SK-N-SH treated with all-trans-retinoic acid at 6 μM for 48 hours (cell line): ENCODE results near the gene NR1I3.

Source experiments
- ATAC-seq: fragments of 200-7000 bp; cut with Tn5 transposase; 3 replicates; pipeline ENCODE4 v1.9.1; 2020; ENCODE audit warnings: mild to moderate bottlenecking, moderate library complexity
- ARNTL ChIP-seq: fragments of 450-650 bp; formaldehyde crosslinking; IDR thresholded peaks from 2 replicates; pipeline ENCODE4 v1.5.0; 2020; ENCODE audit warnings: low read depth, mild to moderate bottlenecking, moderate library complexity, borderline replicate concordance
- BACH2 ChIP-seq: fragments of 250-450 bp; sonication (Bioruptor Pico); IDR thresholded peaks from 2 replicates; pipeline ENCODE4 v1.9.0; 2021; ENCODE audit warnings: mild to moderate bottlenecking, borderline replicate concordance
- CREB5 ChIP-seq: fragments of 250-450 bp; sonication (Bioruptor Pico); IDR thresholded peaks from 2 replicates; pipeline ENCODE4 v1.5.1; 2020; ENCODE audit warnings: low read depth, mild to moderate bottlenecking, moderate library complexity
- CSDC2 ChIP-seq: fragments of 250-450 bp; sonication (Bioruptor Pico); IDR thresholded peaks from 2 replicates; pipeline ENCODE4 v1.5.0; 2020; ENCODE audit warnings: mild to moderate bottlenecking, moderate library complexity
- CSRNP3 ChIP-seq: fragments of 250-450 bp; sonication (Bioruptor Pico); IDR thresholded peaks from 2 replicates; pipeline ENCODE4 v1.5.1; 2021; ENCODE audit warnings: mild to moderate bottlenecking, moderate library complexity
- ESRRG ChIP-seq: fragments of 250-450 bp; sonication (Bioruptor Pico); IDR thresholded peaks from 2 replicates; pipeline ENCODE4 v1.6.1; 2021; ENCODE audit warnings: mild to moderate bottlenecking
- GLIS3 ChIP-seq: fragments of 250-450 bp; sonication (Bioruptor Pico); IDR thresholded peaks from 2 replicates; pipeline ENCODE4 v1.5.0; 2020; ENCODE audit warnings: mild to moderate bottlenecking, moderate library complexity
- ISL1 ChIP-seq: fragments of 250-450 bp; sonication (Bioruptor Pico); IDR thresholded peaks from 2 replicates; pipeline ENCODE4 v2.1.2; 2022; ENCODE audit warnings: mild to moderate bottlenecking, moderate library complexity
- OSR1 ChIP-seq: fragments of 250-450 bp; sonication (Bioruptor Pico); IDR thresholded peaks from 2 replicates; pipeline ENCODE4 v1.8.0; 2022; ENCODE audit warnings: moderate library complexity, mild to moderate bottlenecking, inconsistent platforms
- PATZ1 ChIP-seq: fragments of 250-450 bp; sonication (Bioruptor Pico); IDR thresholded peaks from 2 replicates; pipeline ENCODE4 v1.8.0; 2020; ENCODE audit warnings: mild to moderate bottlenecking, moderate library complexity, borderline replicate concordance
- POU6F1 ChIP-seq: fragments of 250-450 bp; sonication (Bioruptor Pico); IDR thresholded peaks from 2 replicates; pipeline ENCODE4 v1.8.0; 2021; ENCODE audit warnings: low read depth, mild to moderate bottlenecking, moderate library complexity, borderline replicate concordance
- PPARA ChIP-seq: fragments of 250-450 bp; sonication (Bioruptor Pico); IDR thresholded peaks from 2 replicates; pipeline ENCODE4 v1.5.0; 2020; ENCODE audit warnings: mild to moderate bottlenecking, borderline replicate concordance
- RARB ChIP-seq: fragments of 250-450 bp; sonication (Bioruptor Pico); IDR thresholded peaks from 2 replicates; pipeline ENCODE4 v1.8.0; 2021; ENCODE audit warnings: mild to moderate bottlenecking, moderate library complexity
- TCF4 ChIP-seq: fragments of 250-450 bp; sonication (Bioruptor Pico); IDR thresholded peaks from 2 replicates; pipeline ENCODE4 v1.8.0; 2021; ENCODE audit warnings: mild to moderate bottlenecking, moderate library complexity, borderline replicate concordance
- TOX ChIP-seq: fragments of 250-450 bp; sonication (Bioruptor Pico); IDR thresholded peaks from 2 replicates; pipeline ENCODE4 v1.8.0; 2021; ENCODE audit warnings: mild to moderate bottlenecking, moderate library complexity, borderline replicate concordance
- TSHZ2 ChIP-seq: fragments of 250-450 bp; sonication (Bioruptor Pico); IDR thresholded peaks from 2 replicates; pipeline ENCODE4 v1.5.0; 2020; ENCODE audit warnings: mild to moderate bottlenecking, moderate library complexity
- ZC3H10 ChIP-seq: fragments of 250-450 bp; sonication (Bioruptor Pico); IDR thresholded peaks from 2 replicates; pipeline ENCODE4 v1.5.1; 2021; ENCODE audit warnings: mild to moderate bottlenecking, moderate library complexity
- ZFP3 ChIP-seq: fragments of 250-450 bp; sonication (Bioruptor Pico); IDR thresholded peaks from 2 replicates; pipeline ENCODE4 v1.5.0; 2020; ENCODE audit warnings: mild to moderate bottlenecking, moderate library complexity
- ZNF565 ChIP-seq: fragments of 450-650 bp; formaldehyde crosslinking; conservative IDR thresholded peaks from 2 replicates; pipeline ENCODE4 v1.5.0; 2020; ENCODE audit warnings: low read depth, mild to moderate bottlenecking, moderate library complexity
- ZNF70 ChIP-seq: fragments of 450-650 bp; formaldehyde crosslinking; IDR thresholded peaks from 2 replicates; pipeline ENCODE4 v1.5.0; 2020; ENCODE audit warnings: mild to moderate bottlenecking, moderate library complexity
- ZNF8 ChIP-seq: fragments of 450-650 bp; formaldehyde crosslinking; IDR thresholded peaks from 2 replicates; pipeline ENCODE4 v1.5.0; 2020; ENCODE audit warnings: mild to moderate bottlenecking, moderate library complexity

Gene NR1I3

GRCh38 chr1:161227196-161227871, 10.7 kb downstream of the NR1I3 start:
- peak; percentile 64 for ATAC-seq

GRCh38 chr1:161226759-161227158, 11.2 kb downstream of the NR1I3 start:
- no peak for ATAC-seq
- no peak for TF ChIP-seq OSR1 (CRISPR knock-in tag)
- no peak for TF ChIP-seq ZFP3 (CRISPR knock-in tag)
- no peak for TF ChIP-seq ISL1 (CRISPR knock-in tag)
- TF ChIP-seq ESRRG (CRISPR knock-in tag) = no peak
- TF ChIP-seq TSHZ2 = no peak
- no peak for TF ChIP-seq ZC3H10
- no peak for TF ChIP-seq CSRNP3 (CRISPR knock-in tag)
- TF ChIP-seq CSDC2 (CRISPR knock-in tag) = no peak
- TF ChIP-seq TOX (CRISPR knock-in tag) = no peak
- TF ChIP-seq CREB5 = no peak
- no peak for TF ChIP-seq ZNF8 (CRISPR knock-in tag)
- no peak for TF ChIP-seq ARNTL (CRISPR knock-in tag)
- TF ChIP-seq ZNF70 = no peak
- no peak for TF ChIP-seq PPARA (CRISPR knock-in tag)
- TF ChIP-seq, all 23 proteins: peak for 0

More at GRCh38 chr1:161227196-161227871, 10.7 kb downstream of the NR1I3 start:
- TF ChIP-seq ZNF565 (CRISPR knock-in tag) = no peak
- no peak for TF ChIP-seq PATZ1 (CRISPR knock-in tag)
- no peak for TF ChIP-seq PPARA (CRISPR knock-in tag)
- TF ChIP-seq ARNTL (CRISPR knock-in tag) = no peak
- no peak for TF ChIP-seq POU6F1 (CRISPR knock-in tag)
- TF ChIP-seq TCF4 (CRISPR knock-in tag) = no peak
- no peak for TF ChIP-seq OSR1 (CRISPR knock-in tag)
- TF ChIP-seq TOX (CRISPR knock-in tag) = no peak

- TF ChIP-seq POU6F1 (CRISPR knock-in tag) = no peak
- TF ChIP-seq TCF4 (CRISPR knock-in tag) = no peak
- no peak for TF ChIP-seq OSR1 (CRISPR knock-in tag)
- no peak for TF ChIP-seq ESRRG (CRISPR knock-in tag)
- no peak for TF ChIP-seq ZFP3 (CRISPR knock-in tag)
- TF ChIP-seq ARNTL (CRISPR knock-in tag) = no peak
- no peak for TF ChIP-seq PPARA (CRISPR knock-in tag)
- no peak for TF ChIP-seq PATZ1 (CRISPR knock-in tag)
- TF ChIP-seq RARB = no peak
- TF ChIP-seq GLIS3 (CRISPR knock-in tag) = no peak
- no peak for TF ChIP-seq CSDC2 (CRISPR knock-in tag)
- TF ChIP-seq ISL1 (CRISPR knock-in tag) = no peak
- TF ChIP-seq BACH2 = no peak
- TF ChIP-seq CREB5 = no peak
- no peak for ATAC-seq
These were observed 11.7 kb downstream of the NR1I3 start for GRCh38 chr1:161226320-161226711.
